H1 (cell line): Measurements from ENCODE around the gene SMNDC1. TPM values are rescaled to one million over a fixed set of nuclear protein-coding genes. Genes with fewer than 3 reads are reported as not detected.

Experiments
- CTCF ChIA-PET: fragments of 300-600 bp; sonication (Branson Sonifier 250); formaldehyde crosslinking; loops from one replicate; lab custom pipeline; 2021; ENCODE audit not compliant: partially characterized antibody; lab: Charles Lee
- POLR2A ChIA-PET: fragments of 300-600 bp; sonication (Branson Sonifier 250); formaldehyde crosslinking; loops from one replicate; lab custom pipeline; 2021; ENCODE audit warnings: inconsistent platforms; ENCODE audit not compliant: partially characterized antibody; lab: Charles Lee
- DNase-seq, 2 experiments: peaks; one replicate each; pipeline versions ENCODE4 v3.0.0 to v3.0.0-alpha.2; 2010 to 2022; ENCODE audit warnings: low spot score in 2 of 2, low read depth in 1 of 2, mixed read lengths in 1 of 2
- FAIRE-seq: peaks from 2 replicates; lab custom pipeline; 2011; peaks lifted over from hg19 to GRCh38; lab: Jason Lieb, UNC
- H2AFZ ChIP-seq: 2 replicates; pipeline ENCODE4 v1.8.1; 2012; ENCODE audit warnings: low read length, inconsistent platforms
- H2AK5ac ChIP-seq: 2 replicates; pipeline ENCODE4 v1.6.1; 2013; ENCODE audit warnings: low read depth, low read length
- H2BK120ac ChIP-seq: replicated peaks from 2 replicates; pipeline ENCODE3; 2013; ENCODE audit warnings: low read depth, low read length, inconsistent platforms
- H2BK12ac ChIP-seq: 2 replicates; pipeline ENCODE4 v1.6.1; 2013; ENCODE audit warnings: low read depth, low read length
- H2BK15ac ChIP-seq: 2 replicates; pipeline ENCODE4 v1.6.1; 2013; ENCODE audit warnings: low read length
- H2BK20ac ChIP-seq: 2 replicates; pipeline ENCODE4 v1.6.1; 2013; ENCODE audit warnings: low read length
- H2BK5ac ChIP-seq: 2 replicates; pipeline ENCODE4 v1.6.1; 2013; ENCODE audit warnings: low read depth, low read length
- H3K14ac ChIP-seq: 2 replicates; pipeline ENCODE4 v1.6.1; 2013; ENCODE audit warnings: inconsistent platforms; ENCODE audit not compliant: insufficient read length
- H3K18ac ChIP-seq: 2 replicates; pipeline ENCODE4 v1.6.1; 2013; ENCODE audit warnings: low read length; ENCODE audit errors: extremely low read depth
- H3K23ac ChIP-seq: 2 replicates; pipeline ENCODE4 v1.6.1; 2013; ENCODE audit warnings: inconsistent platforms; ENCODE audit not compliant: insufficient read length
- H3K23me2 ChIP-seq: 2 replicates; pipeline ENCODE4 v1.6.1; 2013; ENCODE audit warnings: low read depth, low read length
- H3K27ac ChIP-seq: 2 replicates; pipeline ENCODE4 v1.6.1; 2011; ENCODE audit warnings: low read depth, low read length, inconsistent platforms
- H3K27me3 ChIP-seq, 4 experiments: replicated peaks in 1 of 4; 1 replicate in 1 of 4; 2 replicates in 3 of 4; pipeline versions ENCODE4 v1.6.1 to v1.8.1; 2011 to 2013; ENCODE audit warnings: low read length in 3 of 4, mild to moderate bottlenecking in 3 of 4, inconsistent platforms in 2 of 4, mixed read lengths in 2 of 4, moderate library complexity in 1 of 4; ENCODE audit not compliant: control insufficient read depth in 3 of 4, insufficient read depth in 3 of 4; ENCODE audit errors: extremely low read depth in 1 of 4
- H3K36me3 ChIP-seq, 4 experiments: 2 replicates each; pipeline versions ENCODE4 v1.6.1 to v1.8.1; 2011 to 2013; ENCODE audit warnings: mild to moderate bottlenecking in 4 of 4, low read length in 3 of 4, moderate library complexity in 2 of 4, control low read depth in 1 of 4, inconsistent platforms in 1 of 4; ENCODE audit not compliant: insufficient read depth in 4 of 4, control insufficient read depth in 2 of 4
- H3K4ac ChIP-seq: replicated peaks from 2 replicates; pipeline ENCODE3; 2013; ENCODE audit warnings: low read length, low read depth, mixed read lengths, inconsistent platforms; ENCODE audit not compliant: insufficient read length
- H3K4me1 ChIP-seq, 4 experiments: replicated peaks in 1 of 4; 1 replicate in 1 of 4; 2 replicates in 3 of 4; pipeline versions ENCODE4 v1.6.1 to v1.8.1; 2011 to 2013; ENCODE audit warnings: low read length in 3 of 4, inconsistent platforms in 2 of 4, mixed read lengths in 1 of 4; ENCODE audit not compliant: insufficient read depth in 4 of 4, control insufficient read depth in 3 of 4
- H3K4me2 ChIP-seq, 2 experiments: 2 replicates each; pipeline versions ENCODE4 v1.6.1 to v1.8.1; 2011 to 2013; ENCODE audit warnings: low read depth in 2 of 2, low read length in 2 of 2, control low read depth in 1 of 2, inconsistent platforms in 1 of 2, mild to moderate bottlenecking in 1 of 2; ENCODE audit not compliant: insufficient read depth in 1 of 2
- H3K4me3 ChIP-seq, 4 experiments: fragments of 200-600, 300-600 bp in 1 of 4; sonication (generic), shearing (Covaris generic), sonication (Bioruptor Twin) in 1 of 4; 2 replicates each; pipeline versions ENCODE4 v1.5.1 to v1.8.1; 2011 to 2016; ENCODE audit warnings: low read length in 4 of 4, low read depth in 3 of 4, control low read depth in 2 of 4, inconsistent platforms in 2 of 4, mild to moderate bottlenecking in 2 of 4, mixed read lengths in 1 of 4, moderate library complexity in 1 of 4; ENCODE audit not compliant: insufficient read depth in 2 of 4; ENCODE audit errors: extremely low read depth in 1 of 4
- H3K56ac ChIP-seq: replicated peaks from 2 replicates; pipeline ENCODE3; 2013; ENCODE audit warnings: low read depth, mild to moderate bottlenecking, mixed read lengths, low read length, inconsistent platforms; ENCODE audit not compliant: insufficient read length
- H3K79me1 ChIP-seq: 2 replicates; pipeline ENCODE4 v1.6.1; 2013; ENCODE audit warnings: low read depth, low read length, control low read depth
- H3K79me2 ChIP-seq, 2 experiments: 2 replicates each; pipeline versions ENCODE4 v1.6.1 to v1.8.1; 2012 to 2013; ENCODE audit warnings: low read length in 2 of 2, mild to moderate bottlenecking in 2 of 2, inconsistent platforms in 1 of 2; ENCODE audit not compliant: insufficient read depth in 2 of 2, control insufficient read depth in 1 of 2
- H3K9ac ChIP-seq, 4 experiments: replicated peaks in 1 of 4; 1 replicate in 1 of 4; 2 replicates in 3 of 4; pipeline versions ENCODE4 v1.6.1 to v1.8.1; 2011 to 2013; ENCODE audit warnings: low read depth in 3 of 4, low read length in 3 of 4, control low read depth in 2 of 4, mild to moderate bottlenecking in 2 of 4, moderate library complexity in 2 of 4, inconsistent platforms in 1 of 4; ENCODE audit errors: extremely low read depth in 1 of 4
- H3K9me3 ChIP-seq, 2 experiments: 2 replicates each; pipeline versions ENCODE4 v1.6.1 to v1.8.1; 2012 to 2013; ENCODE audit warnings: mild to moderate bottlenecking in 2 of 2, moderate library complexity in 2 of 2, control low read depth in 1 of 2, inconsistent platforms in 1 of 2, low read depth in 1 of 2, low read length in 1 of 2, mixed read lengths in 1 of 2; ENCODE audit not compliant: insufficient read depth in 2 of 2
- H4K20me1 ChIP-seq, 2 experiments: replicated peaks in 1 of 2; 2 replicates each; pipeline versions ENCODE3 to v1.8.1; 2011 to 2013; ENCODE audit warnings: inconsistent platforms in 2 of 2, low read length in 2 of 2, mild to moderate bottlenecking in 1 of 2; ENCODE audit not compliant: insufficient read depth in 2 of 2, control insufficient read depth in 1 of 2
- H4K5ac ChIP-seq: 2 replicates; pipeline ENCODE4 v1.6.1; 2013; ENCODE audit warnings: low read length, low read depth, mixed read lengths, inconsistent platforms; ENCODE audit not compliant: insufficient read length
- H4K8ac ChIP-seq: 2 replicates; pipeline ENCODE4 v1.8.0; 2013; ENCODE audit warnings: mild to moderate bottlenecking, moderate library complexity, low read length, inconsistent platforms; ENCODE audit not compliant: insufficient read depth; ENCODE audit errors: extremely low read depth
- H4K91ac ChIP-seq: replicated peaks from 2 replicates; pipeline ENCODE3; 2013; ENCODE audit warnings: low read length, mixed read lengths, inconsistent platforms; ENCODE audit not compliant: insufficient read length
- ATF3 ChIP-seq: IDR thresholded peaks from 2 replicates; pipeline ENCODE4 v1.6.1; 2011; ENCODE audit warnings: low read depth, mild to moderate bottlenecking, low read length; ENCODE audit not compliant: insufficient read depth
- POLR2A ChIP-seq, 2 experiments: IDR thresholded peaks; 1 replicate in 1 of 2; 2 replicates in 1 of 2; pipeline ENCODE4 v1.6.1; 2011; ENCODE audit warnings: low read depth in 2 of 2, low read length in 2 of 2, mild to moderate bottlenecking in 2 of 2; ENCODE audit errors: control extremely low read depth in 1 of 2
- SP4 ChIP-seq: IDR thresholded peaks from 2 replicates; pipeline ENCODE4 v1.6.1; 2012; ENCODE audit warnings: low read length, inconsistent platforms
- WGBS, 2 experiments: shearing (Covaris generic) in 1 of 2; methylation state at CpG; one replicate each; pipeline versions ENCODE4 v1.1.6 to v1.1.7; 2013 to 2015; ENCODE audit warnings: low lambda C conversion rate in 2 of 2, mixed read lengths in 2 of 2, inconsistent platforms in 1 of 2, low coverage in 1 of 2, missing lambda C conversion rate in 1 of 2; ENCODE audit not compliant: insufficient replicate concordance in 2 of 2, insufficient coverage in 1 of 2, insufficient read length in 1 of 2; ENCODE audit errors: extremely low coverage in 1 of 2, missing lambda C conversion rate in 1 of 2; 5-methylcytosine and 5-hydroxymethylcytosine counted together
- polyA plus RNA-seq, 7 experiments: library from polyadenylated mRNA; depleted of rRNA in 3 of 7; stranded (reverse) in 5 of 7; unstranded in 2 of 7; fragments of >200 nt in 5 of 7; fragments of 200-250 nt in 2 of 7; gene quantifications; 1 replicate in 5 of 7; 2 replicates in 1 of 7; 4 replicates in 1 of 7; pipeline versions ENCODE4 v1.2.1 to v1.2.3, GENCODE V29; 2011 to 2013; ENCODE audit warnings: missing spikeins in 2 of 7, mixed read lengths in 2 of 7
- total RNA-seq: library from RNA; stranded (reverse); fragmentation: NEBNext Ultra II Directional; extraction: Animal tissue kit (Norgen Biotek cat#: 25700); gene quantifications from 2 replicates; pipeline ENCODE4 v1.2.1, GENCODE V29; 2021
- TF ChIP-seq, protein P1 (sequence below): IDR thresholded peaks from 2 replicates; pipeline ENCODE4 v1.6.1; 2012; ENCODE audit warnings: inconsistent platforms

SMNDC1 gene
- total and polyA plus RNA-seq, 2 of the 8 experiments (the other 6 are each of a cell fraction or from before 2014, with no cell fraction given): 8.1 to 48.6 TPM

- H3K79me1 ChIP-seq: 0 out of 2 replicates have a peak, but pooled peaks cover 2% of the 10 kb centered on the region
- CTCF ChIA-PET: interaction anchor here (0.6 to 1.4 kb wide), 6 partner anchors 10 to 418 kb away, joined by 3 to 4 read pairs (median 3); no protein-coding TSS in a partner anchor
- no peak overlapping the region for H3K4ac ChIP-seq
- H3K18ac ChIP-seq: no peak overlapping the region
- 0 out of 2 replicates have a peak, but pooled peaks cover 2% of the 10 kb centered on the region for H3K23me2 ChIP-seq
- no peak overlapping the region for H3K23ac ChIP-seq
- no peak overlapping the region for H2BK5ac ChIP-seq
- WGBS, 2 experiments: 83% methylated on average over 5 of the region's 5 CpGs; no CpG with 5 or more reads in 1 of the 2 experiments
- no peak overlapping the region for H4K91ac ChIP-seq
- H2BK120ac ChIP-seq: no peak overlapping the region
- TF ChIP-seq SP4: no peak
- TF ChIP-seq POLR2A (IDR thresholded peaks at IDR 0.05; ENCODE audit: control extremely low read depth in 1 of 2, low read depth in 2 of 2, low read length in 2 of 2): 0 out of 3 replicates have a peak, but pooled peaks of 1 of the 2 experiments have one; percentile 9
- no peak for TF ChIP-seq ATF3
- TF ChIP-seq, protein P1, sequence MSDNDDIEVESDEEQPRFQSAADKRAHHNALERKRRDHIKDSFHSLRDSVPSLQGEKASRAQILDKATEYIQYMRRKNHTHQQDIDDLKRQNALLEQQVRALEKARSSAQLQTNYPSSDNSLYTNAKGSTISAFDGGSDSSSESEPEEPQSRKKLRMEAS: no peak
- no peak overlapping the region for H2BK20ac ChIP-seq
- peaks cover 0 to 3% (median 0%) of the 10 kb centered on the region in 4 experiments; a peak in 1 of 7 replicates for H3K4me1 ChIP-seq
- H3K4me3 ChIP-seq: no peak overlapping the region
- H3K27ac ChIP-seq: no peak overlapping the region
- H2AFZ ChIP-seq: no peak overlapping the region
- no peak overlapping the region for H3K14ac ChIP-seq
- H2AK5ac ChIP-seq: no peak overlapping the region
- H2BK12ac ChIP-seq: no peak overlapping the region
- H4K20me1 ChIP-seq: peaks cover 5 to 10% of the 10 kb centered on the region in 2 experiments
- peaks cover 6 to 58% of the 10 kb centered on the region in 2 experiments for H3K79me2 ChIP-seq
- FAIRE-seq: no peak
- DNase-seq: no peak
- no peak overlapping the region for H4K5ac ChIP-seq
- no peaks in the 10 kb centered on the region for H3K9me3 ChIP-seq
- no peak overlapping the region for H2BK15ac ChIP-seq
- H3K27me3 ChIP-seq: peaks cover 0 to 1% (median 0%) of the 10 kb centered on the region in 4 experiments; a peak in 1 of 7 replicates
- no peak overlapping the region for H4K8ac ChIP-seq
- no peak overlapping the region for H3K56ac ChIP-seq
- peaks cover 20 to 75% (median 59%) of the 10 kb centered on the region in 4 experiments for H3K36me3 ChIP-seq
- H3K4me2 ChIP-seq: no peak overlapping the region
- H3K9ac ChIP-seq: no peak overlapping the region
- POLR2A ChIA-PET: interaction anchor here (0.7 to 1.2 kb wide), 3 partner anchors 90 to 363 kb away, joined by 3 read pairs; no protein-coding TSS in a partner anchor
These were observed 4.2 kb downstream of the SMNDC1 start for GRCh38 chr10:110300486-110300986.
